Osteoblast (primary cell): ENCODE measurements around the gene SLC25A6. TPM values are rescaled to one million over a fixed set of nuclear protein-coding genes. Genes with fewer than 3 reads are reported as not detected.

Experiments
- DNase-seq: peaks from one replicate; pipeline ENCODE4 v3.0.0; 2011; ENCODE audit warnings: low spot score, mixed read lengths; ENCODE audit not compliant: insufficient read length; ENCODE audit errors: missing footprints
- H2AFZ ChIP-seq: 2 replicates; pipeline ENCODE4 v1.6.0; 2011; ENCODE audit warnings: mild to moderate bottlenecking, low read length
- H3K27ac ChIP-seq: 2 replicates; pipeline ENCODE4 v1.5.1; 2011; ENCODE audit warnings: mild to moderate bottlenecking, low read depth, low read length, moderate library complexity
- H3K27me3 ChIP-seq: 2 replicates; pipeline ENCODE4 v1.6.0; 2012; ENCODE audit warnings: mild to moderate bottlenecking, control low read depth, inconsistent platforms, low read length, moderate library complexity; ENCODE audit not compliant: insufficient read depth
- H3K36me3 ChIP-seq: 2 replicates; pipeline ENCODE4 v1.5.1; 2011; ENCODE audit warnings: mild to moderate bottlenecking, low read length, control low read depth, moderate library complexity; ENCODE audit not compliant: insufficient read depth
- H3K4me1 ChIP-seq: 2 replicates; pipeline ENCODE4 v1.5.1; 2011; ENCODE audit warnings: mild to moderate bottlenecking, low read length, control low read depth, moderate library complexity; ENCODE audit not compliant: insufficient read depth
- H3K4me2 ChIP-seq: 2 replicates; pipeline ENCODE4 v1.6.0; 2011; ENCODE audit warnings: mild to moderate bottlenecking, low read length; ENCODE audit not compliant: insufficient read depth
- H3K4me3 ChIP-seq: fragments of 200-600 bp; sonication (generic); 3 replicates; pipeline ENCODE4 v1.5.1; 2012; ENCODE audit warnings: mild to moderate bottlenecking, low read length, inconsistent platforms; ENCODE audit not compliant: insufficient read depth
- H3K79me2 ChIP-seq: 2 replicates; pipeline ENCODE4 v1.6.0; 2012; ENCODE audit warnings: mild to moderate bottlenecking, low read length, control low read depth, inconsistent platforms; ENCODE audit not compliant: insufficient read depth
- H3K9me3 ChIP-seq: 2 replicates; pipeline ENCODE4 v1.5.1; 2011; ENCODE audit warnings: low read depth, low read length, control low read depth
- H4K20me1 ChIP-seq: 2 replicates; pipeline ENCODE4 v1.6.0; 2012; ENCODE audit warnings: mild to moderate bottlenecking, low read length, control low read depth; ENCODE audit not compliant: insufficient read depth
- total RNA-seq: library from RNA; depleted of rRNA; stranded (reverse); fragments of >200 nt; gene quantifications from 2 replicates; pipeline ENCODE4 v1.2.3, GENCODE V29; 2012
- TF ChIP-seq, protein P1 (sequence below): IDR thresholded peaks from 2 replicates; pipeline ENCODE4 v1.5.1; 2011; ENCODE audit warnings: mild to moderate bottlenecking, low read depth, low read length, moderate library complexity; ENCODE audit errors: extremely low read depth

The SLC25A6 gene
- total RNA-seq = 182 and 203 TPM in 2 replicates

DNA sequence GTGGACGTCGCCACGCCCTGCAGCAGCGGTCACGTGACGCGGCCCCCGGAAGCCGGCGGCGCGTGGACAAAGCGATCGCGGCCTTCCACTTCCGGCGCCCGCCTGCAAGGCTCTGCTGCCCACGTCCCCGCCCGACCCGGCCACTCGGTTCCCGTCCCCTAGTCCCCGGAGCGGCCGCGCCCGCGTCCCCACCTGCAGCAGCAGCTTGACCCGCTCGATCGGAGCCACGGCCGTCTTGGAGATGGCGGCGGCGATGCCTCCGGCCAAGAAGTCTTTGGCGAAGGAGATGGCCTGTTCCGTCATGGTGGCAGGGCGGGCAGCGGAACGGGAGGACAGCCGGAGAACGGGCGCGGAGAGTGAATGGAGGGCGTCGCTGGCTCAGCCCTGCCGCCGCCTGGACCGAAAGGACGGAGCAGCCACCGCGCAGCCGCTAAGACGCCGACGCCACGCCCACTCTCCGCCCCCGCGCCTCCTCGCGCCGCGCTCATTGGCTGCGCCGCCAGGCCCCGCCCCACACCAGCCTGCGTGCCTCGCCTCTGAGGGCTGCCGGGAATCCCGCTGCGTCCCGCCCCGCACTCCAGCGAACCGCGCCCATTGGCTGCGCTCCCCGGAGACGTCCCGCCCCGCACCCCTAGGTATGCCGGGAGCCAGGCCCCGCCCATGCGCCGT is at the start of gene SLC25A6:
TSS of gene SLC25A6 (minus strand) at position 407 of the 669 bp plus-strand sequence. CDS start at position 303, 104 bp downstream.
- Histone ChIP-seq H3K36me3 (peaks cover 43% of the 10 kb centered on the region), H3K9me3 (no peaks in the 10 kb centered on the region), H3K27ac (peak within 1 kb of the TSS; percentile 95), H3K4me1 (peaks cover 35% of the 10 kb centered on the region), H2AFZ (peak within 1 kb of the TSS; percentile 76), H3K4me2 (peak within 1 kb of the TSS; percentile 100), H4K20me1 (peaks cover 64% of the 10 kb centered on the region), H3K27me3 (no peaks in the 10 kb centered on the region), H3K79me2 (peaks cover 67% of the 10 kb centered on the region), H3K4me3 (peak within 1 kb of the TSS; percentile 100)
- DNase-seq = peak; percentile 100
- TF ChIP-seq, protein P1, sequence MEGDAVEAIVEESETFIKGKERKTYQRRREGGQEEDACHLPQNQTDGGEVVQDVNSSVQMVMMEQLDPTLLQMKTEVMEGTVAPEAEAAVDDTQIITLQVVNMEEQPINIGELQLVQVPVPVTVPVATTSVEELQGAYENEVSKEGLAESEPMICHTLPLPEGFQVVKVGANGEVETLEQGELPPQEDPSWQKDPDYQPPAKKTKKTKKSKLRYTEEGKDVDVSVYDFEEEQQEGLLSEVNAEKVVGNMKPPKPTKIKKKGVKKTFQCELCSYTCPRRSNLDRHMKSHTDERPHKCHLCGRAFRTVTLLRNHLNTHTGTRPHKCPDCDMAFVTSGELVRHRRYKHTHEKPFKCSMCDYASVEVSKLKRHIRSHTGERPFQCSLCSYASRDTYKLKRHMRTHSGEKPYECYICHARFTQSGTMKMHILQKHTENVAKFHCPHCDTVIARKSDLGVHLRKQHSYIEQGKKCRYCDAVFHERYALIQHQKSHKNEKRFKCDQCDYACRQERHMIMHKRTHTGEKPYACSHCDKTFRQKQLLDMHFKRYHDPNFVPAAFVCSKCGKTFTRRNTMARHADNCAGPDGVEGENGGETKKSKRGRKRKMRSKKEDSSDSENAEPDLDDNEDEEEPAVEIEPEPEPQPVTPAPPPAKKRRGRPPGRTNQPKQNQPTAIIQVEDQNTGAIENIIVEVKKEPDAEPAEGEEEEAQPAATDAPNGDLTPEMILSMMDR = no peak

DNA sequence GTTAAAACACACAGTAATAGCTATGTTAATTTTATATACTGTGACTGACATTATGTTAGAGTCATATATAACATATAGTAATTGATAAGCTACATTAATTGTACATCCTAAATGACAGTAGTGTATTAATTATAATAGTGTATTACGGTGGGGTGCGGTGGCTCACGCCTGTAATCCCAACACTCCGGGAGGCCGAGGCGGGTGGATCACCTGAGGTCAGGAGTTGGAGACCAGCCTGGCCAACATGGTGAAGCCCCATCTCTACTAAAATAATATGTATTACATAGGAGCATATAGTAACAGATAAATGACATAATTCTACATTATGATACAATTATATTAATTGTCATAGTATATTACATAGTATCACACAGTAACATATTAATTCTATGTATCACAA is 48.6 kb upstream of the SLC25A6 start:
- Histone ChIP-seq H3K36me3 (peaks cover 10% of the 10 kb centered on the region), H3K27me3 (no peaks in the 10 kb centered on the region), H3K9me3 (no peaks in the 10 kb centered on the region), H3K27ac (no peak overlapping the region), H3K4me1 (no peaks in the 10 kb centered on the region), H3K79me2 (peaks cover 24% of the 10 kb centered on the region), H4K20me1 (peaks cover 9% of the 10 kb centered on the region), H3K4me3 (no peak overlapping the region), H2AFZ (no peak overlapping the region), H3K4me2 (no peak overlapping the region)
- TF ChIP-seq, protein P1 = no peak
- no peak for DNase-seq

DNA sequence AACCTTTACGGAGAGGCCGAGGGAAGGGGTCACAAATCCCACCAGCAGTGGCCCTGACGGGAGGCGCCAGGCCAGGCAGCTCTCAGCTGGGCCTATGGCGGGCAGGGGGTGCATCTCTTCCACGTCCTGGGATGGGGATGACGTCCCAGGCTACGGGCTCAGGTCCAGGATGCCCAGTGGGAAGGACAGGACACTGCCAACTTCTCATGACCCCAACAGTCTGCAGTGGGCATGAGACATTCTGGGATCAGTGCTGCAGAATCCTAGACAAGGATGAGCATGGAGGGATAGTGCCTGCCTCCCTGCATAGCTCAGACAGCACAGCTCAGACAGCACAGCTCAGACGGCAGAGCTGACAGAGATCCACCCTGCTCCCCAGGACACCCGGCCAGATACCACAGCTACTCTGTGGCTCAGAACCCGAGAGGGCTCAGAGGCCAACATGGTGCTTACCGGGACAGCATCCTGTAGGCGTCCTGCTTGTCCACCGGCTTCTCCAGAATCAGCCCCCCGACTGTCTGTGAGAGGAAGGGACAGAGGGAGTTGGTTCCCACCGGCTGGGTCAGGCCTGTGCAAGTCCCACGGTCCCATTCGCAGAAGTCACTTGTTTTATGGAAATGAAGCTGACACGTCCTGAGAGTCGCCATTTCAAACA is 43.5 kb upstream of the SLC25A6 start:
- TF ChIP-seq, protein P1 = no peak
- no peak for DNase-seq
- no peak overlapping the region for H3K4me3 ChIP-seq

DNA sequence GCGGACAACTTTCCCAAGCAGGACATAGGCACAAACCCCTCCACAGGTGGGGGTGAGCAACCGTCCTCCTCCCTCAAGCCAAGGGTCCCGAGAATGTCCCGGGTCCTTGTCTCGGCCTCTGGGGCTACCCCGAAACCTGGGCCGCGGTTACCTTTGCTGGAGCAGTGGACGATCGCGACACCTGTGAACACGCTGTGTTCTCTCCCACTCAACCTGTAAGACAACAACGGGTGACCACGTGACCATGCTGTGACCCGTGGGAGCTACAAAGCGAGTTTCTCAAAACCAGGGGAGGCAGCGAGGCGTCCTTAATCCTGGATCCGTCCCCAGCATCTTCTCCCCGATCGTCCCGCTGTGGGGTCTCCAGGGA is 42.9 kb upstream of the SLC25A6 start:
- H3K27me3 ChIP-seq = no peaks in the 10 kb centered on the region
- TF ChIP-seq, protein P1 = no peak
- H3K79me2 ChIP-seq = no peaks in the 10 kb centered on the region
- H2AFZ ChIP-seq = no peak overlapping the region
- H3K36me3 ChIP-seq = peaks cover 14% of the 10 kb centered on the region
- no peak overlapping the region for H3K27ac ChIP-seq
- H3K4me3 ChIP-seq = no peak overlapping the region
- H3K9me3 ChIP-seq = no peaks in the 10 kb centered on the region
- no peak for DNase-seq
- no peak overlapping the region for H3K4me2 ChIP-seq
- H4K20me1 ChIP-seq = no peaks in the 10 kb centered on the region
- H3K4me1 ChIP-seq = no peaks in the 10 kb centered on the region

More for the DNA sequence above, 43.5 kb upstream of the SLC25A6 start:
- Histone ChIP-seq H3K27me3 (no peaks in the 10 kb centered on the region), H2AFZ (no peak overlapping the region), H3K36me3 (peaks cover 12% of the 10 kb centered on the region), H3K4me2 (no peak overlapping the region), H4K20me1 (no peaks in the 10 kb centered on the region), H3K79me2 (no peaks in the 10 kb centered on the region), H3K4me1 (no peaks in the 10 kb centered on the region), H3K9me3 (no peaks in the 10 kb centered on the region), H3K27ac (no peak overlapping the region)
